Endothelial cell of umbilical vein (primary cell): ENCODE results near the gene APOLD1. TPM values are rescaled to one million over a fixed set of nuclear protein-coding genes. Genes with fewer than 3 reads are reported as not detected.

ENCODE experiments used
- BruUV-seq: library from RNA; stranded (reverse); fragments of 400-500 nt; replicated peaks from 2 replicates; lab custom pipeline; 2021; lab: Mats Ljungman, UMichigan
- CTCF ChIA-PET: fragments of 300-600, 350-600 bp; sonication (Branson Sonifier 250); formaldehyde crosslinking; loops from one replicate; lab custom pipeline; 2021; ENCODE audit warnings: antibody characterized with exemption, inconsistent platforms; lab: Charles Lee
- POLR2A ChIA-PET: fragments of 300-600, 350-600 bp; sonication (Branson Sonifier 250); formaldehyde crosslinking; loops from one replicate; lab custom pipeline; 2021; ENCODE audit warnings: antibody characterized with exemption, inconsistent platforms; lab: Charles Lee
- DNase-seq: peaks from one replicate; pipeline ENCODE4 v3.0.0-alpha.2; 2011; ENCODE audit warnings: low read depth, low spot score
- FAIRE-seq: peaks from 2 replicates; lab custom pipeline; 2011; peaks lifted over from hg19 to GRCh38; lab: Jason Lieb, UNC
- H2AFZ ChIP-seq: 2 replicates; pipeline ENCODE4 v1.6.0; 2012; ENCODE audit warnings: low read depth, low read length, control low read depth, inconsistent platforms
- H3K27ac ChIP-seq: 2 replicates; pipeline ENCODE4 v1.5.1; 2011; ENCODE audit warnings: low read depth, mild to moderate bottlenecking, control low read depth, low read length, moderate library complexity; ENCODE audit not compliant: insufficient read depth
- H3K27me3 ChIP-seq, 2 experiments: 2 replicates each; pipeline versions ENCODE4 v1.6.0 to v1.6.1; 2011; ENCODE audit warnings: low read length in 2 of 2, mixed read lengths in 1 of 2; ENCODE audit not compliant: control insufficient read depth in 2 of 2, insufficient read depth in 2 of 2
- H3K36me3 ChIP-seq, 2 experiments: 2 replicates in 1 of 2; 3 replicates in 1 of 2; pipeline ENCODE4 v1.5.1; 2011; ENCODE audit warnings: low read length in 2 of 2, mild to moderate bottlenecking in 1 of 2, moderate library complexity in 1 of 2; ENCODE audit not compliant: control insufficient read depth in 2 of 2, insufficient read depth in 2 of 2; ENCODE audit errors: extremely low read depth in 1 of 2
- H3K4me1 ChIP-seq: 3 replicates; pipeline ENCODE4 v1.5.1; 2011; ENCODE audit warnings: mild to moderate bottlenecking, low read length; ENCODE audit not compliant: control insufficient read depth, insufficient read depth; ENCODE audit errors: extremely low read depth
- H3K4me2 ChIP-seq: 2 replicates; pipeline ENCODE4 v1.6.1; 2011; ENCODE audit warnings: low read length, control low read depth, mixed read lengths; ENCODE audit not compliant: insufficient read depth
- H3K4me3 ChIP-seq, 3 experiments: fragments of 200-600 bp in 1 of 3; sonication (generic), shearing (Covaris generic) in 1 of 3; replicated peaks in 1 of 3; 2 replicates each; pipeline ENCODE4 v1.5.1; 2011 to 2016; ENCODE audit warnings: control low read depth in 3 of 3, low read length in 3 of 3, mild to moderate bottlenecking in 2 of 3, inconsistent platforms in 1 of 3, low read depth in 1 of 3, moderate library complexity in 1 of 3; ENCODE audit not compliant: insufficient read depth in 1 of 3
- H3K79me2 ChIP-seq: 2 replicates; pipeline ENCODE4 v1.6.0; 2012; ENCODE audit warnings: low read length, inconsistent platforms; ENCODE audit not compliant: control insufficient read depth, insufficient read depth
- H3K9ac ChIP-seq: replicated peaks from 2 replicates; pipeline ENCODE3; 2011; ENCODE audit warnings: low read length, control low read depth; ENCODE audit not compliant: insufficient read depth; ENCODE audit errors: extremely low read depth
- H3K9me1 ChIP-seq: replicated peaks from 3 replicates; pipeline ENCODE4 v1.6.0; 2011; ENCODE audit warnings: mild to moderate bottlenecking, low read length; ENCODE audit not compliant: control insufficient read depth, insufficient read depth; ENCODE audit errors: extremely low read depth
- H3K9me3 ChIP-seq: replicated peaks from 2 replicates; pipeline ENCODE4 v1.5.1; 2012; ENCODE audit warnings: low read length, inconsistent platforms; ENCODE audit not compliant: control insufficient read depth, insufficient read depth
- H4K20me1 ChIP-seq: replicated peaks from 2 replicates; pipeline ENCODE3; 2011; ENCODE audit warnings: mild to moderate bottlenecking, low read length; ENCODE audit not compliant: control insufficient read depth, insufficient read depth; ENCODE audit errors: extremely low read depth
- EZH2 ChIP-seq: IDR thresholded peaks from 2 replicates; pipeline ENCODE4 v1.6.1; 2012; ENCODE audit warnings: borderline replicate concordance, low read depth, mild to moderate bottlenecking, moderate library complexity, low read length, inconsistent platforms; ENCODE audit not compliant: severe bottlenecking
- FOS ChIP-seq: IDR thresholded peaks from 2 replicates; pipeline ENCODE4 v1.6.1; 2011; ENCODE audit warnings: mild to moderate bottlenecking, low read length, moderate library complexity, borderline replicate concordance; ENCODE audit not compliant: insufficient read depth
- GATA2 ChIP-seq: IDR thresholded peaks from 2 replicates; pipeline ENCODE4 v1.7.0; 2011; ENCODE audit warnings: low read depth, mild to moderate bottlenecking, moderate library complexity, mixed read lengths, low read length; ENCODE audit not compliant: insufficient read length, insufficient read depth
- JUN ChIP-seq: IDR thresholded peaks from 2 replicates; pipeline ENCODE4 v1.6.1; 2011; ENCODE audit warnings: borderline replicate concordance, low read depth; ENCODE audit not compliant: insufficient read length, insufficient read depth
- MAX ChIP-seq: IDR thresholded peaks from 2 replicates; pipeline ENCODE4 v1.6.1; 2011; ENCODE audit not compliant: insufficient read depth, insufficient read length
- MYC ChIP-seq: IDR thresholded peaks from one replicate; pipeline ENCODE4 v1.6.1; 2011; ENCODE audit warnings: mild to moderate bottlenecking, low read depth, low read length
- POLR2A ChIP-seq: IDR thresholded peaks from 2 replicates; pipeline ENCODE4 v1.6.1; 2012; ENCODE audit warnings: low read depth, mild to moderate bottlenecking, control low read depth, low read length
- POLR2AphosphoS5 ChIP-seq: IDR thresholded peaks from 2 replicates; pipeline ENCODE4 v1.6.1; 2012; ENCODE audit warnings: low read depth, mild to moderate bottlenecking, control low read depth, low read length, moderate library complexity; ENCODE audit not compliant: insufficient read depth
- dilution Hi-C: fragments of 300-500 bp; cut with MboI; formaldehyde crosslinking; loops from one replicate; pipeline ENCODE4 v1.15.0; 2019; ENCODE audit warnings: low sequenced_read_pairs; ENCODE audit not compliant: extremely low pct_ligation_motif_present
- intact Hi-C: fragments of 100-400 bp; cut with micrococcal nuclease; formaldehyde crosslinking; loops from one replicate; pipeline ENCODE4 v1.10.0; 2022
- polyA plus RNA-seq, 4 experiments: library from polyadenylated mRNA; depleted of rRNA in 3 of 4; stranded (reverse) in 3 of 4; unstranded in 1 of 4; fragments of >200 nt; gene quantifications; 2 replicates each; pipeline versions ENCODE4 v1.2.1 to v1.2.3, GENCODE V29; 2011 to 2012; ENCODE audit warnings: missing spikeins in 1 of 4
- total RNA-seq: library from RNA; stranded (reverse); gene quantifications from 2 replicates; pipeline ENCODE4 v1.2.3, GENCODE V29; 2021
- TF ChIP-seq, protein P1 (sequence below), 2 donors: IDR thresholded peaks; 1 replicate in 1 of 2; 2 replicates in 1 of 2; pipeline ENCODE4 v1.5.1; 2011; ENCODE audit warnings: low read length in 2 of 2, mild to moderate bottlenecking in 2 of 2, moderate library complexity in 2 of 2, control low read depth in 1 of 2, inconsistent platforms in 1 of 2, low read depth in 1 of 2; ENCODE audit not compliant: insufficient read depth in 1 of 2; ENCODE audit errors: extremely low read depth in 1 of 2

APOLD1 gene
- total and polyA plus RNA-seq, 2 donors (not counting 3 experiments of a cell fraction or from before 2014, with no cell fraction given), result 3.7 to 6.0 TPM

DNA sequence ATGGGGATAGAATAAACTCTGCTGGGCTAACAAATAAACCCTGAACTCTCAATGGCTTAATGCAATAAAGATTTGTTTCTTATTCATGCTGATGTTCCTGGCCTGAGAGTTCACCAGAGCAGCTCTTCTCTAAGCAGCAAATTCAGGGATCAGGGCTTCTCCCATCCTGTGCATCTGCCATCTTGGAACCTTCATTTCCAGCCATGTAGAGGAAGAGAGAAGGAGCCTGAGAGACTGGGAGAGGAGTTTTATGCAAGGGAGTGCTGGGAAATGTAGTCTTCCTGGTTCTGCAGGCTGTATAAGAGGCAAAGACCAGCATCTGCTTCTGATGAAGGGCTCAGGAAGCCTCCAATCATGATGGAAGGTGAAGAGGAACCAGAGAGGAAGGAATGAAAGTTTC, 20.6 kb upstream of the APOLD1 start:
- dilution Hi-C loops (no loop called here), intact Hi-C loops (no loop called here)
- H3K79me2 ChIP-seq, result no peaks in the 10 kb centered on the region
- FAIRE-seq (no peak), DNase-seq (no peak)
- H3K9me1 ChIP-seq, result no peaks in the 10 kb centered on the region
- H3K4me1 ChIP-seq, result no peaks in the 10 kb centered on the region
- H3K9ac ChIP-seq, result no peak overlapping the region
- H4K20me1 ChIP-seq, result no peaks in the 10 kb centered on the region
- no TSS peak for BruUV-seq
- CTCF ChIA-PET, result no interaction called here
- no peak overlapping the region for H3K4me2 ChIP-seq
- TF ChIP-seq MYC, result no peak
- TF ChIP-seq MAX, result no peak
- TF ChIP-seq, protein P1, sequence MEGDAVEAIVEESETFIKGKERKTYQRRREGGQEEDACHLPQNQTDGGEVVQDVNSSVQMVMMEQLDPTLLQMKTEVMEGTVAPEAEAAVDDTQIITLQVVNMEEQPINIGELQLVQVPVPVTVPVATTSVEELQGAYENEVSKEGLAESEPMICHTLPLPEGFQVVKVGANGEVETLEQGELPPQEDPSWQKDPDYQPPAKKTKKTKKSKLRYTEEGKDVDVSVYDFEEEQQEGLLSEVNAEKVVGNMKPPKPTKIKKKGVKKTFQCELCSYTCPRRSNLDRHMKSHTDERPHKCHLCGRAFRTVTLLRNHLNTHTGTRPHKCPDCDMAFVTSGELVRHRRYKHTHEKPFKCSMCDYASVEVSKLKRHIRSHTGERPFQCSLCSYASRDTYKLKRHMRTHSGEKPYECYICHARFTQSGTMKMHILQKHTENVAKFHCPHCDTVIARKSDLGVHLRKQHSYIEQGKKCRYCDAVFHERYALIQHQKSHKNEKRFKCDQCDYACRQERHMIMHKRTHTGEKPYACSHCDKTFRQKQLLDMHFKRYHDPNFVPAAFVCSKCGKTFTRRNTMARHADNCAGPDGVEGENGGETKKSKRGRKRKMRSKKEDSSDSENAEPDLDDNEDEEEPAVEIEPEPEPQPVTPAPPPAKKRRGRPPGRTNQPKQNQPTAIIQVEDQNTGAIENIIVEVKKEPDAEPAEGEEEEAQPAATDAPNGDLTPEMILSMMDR (IDR thresholded peaks at IDR 0.05; ENCODE audit: extremely low read depth in 1 of 2, insufficient read depth in 1 of 2, low read depth in 1 of 2, low read length in 2 of 2), result no peak
- no peak for TF ChIP-seq JUN
- TF ChIP-seq FOS, result no peak
- TF ChIP-seq POLR2AphosphoS5, result no peak
- TF ChIP-seq POLR2A, result no peak
- TF ChIP-seq GATA2, result no peak
- TF ChIP-seq EZH2, result no peak
- no peaks in the 10 kb centered on the region for H3K27me3 ChIP-seq
- no peak overlapping the region for H3K27ac ChIP-seq
- no peak overlapping the region for H2AFZ ChIP-seq
- no peak overlapping the region for H3K4me3 ChIP-seq
- H3K9me3 ChIP-seq, result no peaks in the 10 kb centered on the region
- no peaks in the 10 kb centered on the region for H3K36me3 ChIP-seq
- POLR2A ChIA-PET, result no interaction called here
